ENCODE measurements around the gene XPO5. TPM values are rescaled to one million over a fixed set of nuclear protein-coding genes. Genes with fewer than 3 reads are reported as not detected.

The XPO5 gene
- 22.0 and 29.8 TPM in 2 replicates for total RNA-seq

DNA sequence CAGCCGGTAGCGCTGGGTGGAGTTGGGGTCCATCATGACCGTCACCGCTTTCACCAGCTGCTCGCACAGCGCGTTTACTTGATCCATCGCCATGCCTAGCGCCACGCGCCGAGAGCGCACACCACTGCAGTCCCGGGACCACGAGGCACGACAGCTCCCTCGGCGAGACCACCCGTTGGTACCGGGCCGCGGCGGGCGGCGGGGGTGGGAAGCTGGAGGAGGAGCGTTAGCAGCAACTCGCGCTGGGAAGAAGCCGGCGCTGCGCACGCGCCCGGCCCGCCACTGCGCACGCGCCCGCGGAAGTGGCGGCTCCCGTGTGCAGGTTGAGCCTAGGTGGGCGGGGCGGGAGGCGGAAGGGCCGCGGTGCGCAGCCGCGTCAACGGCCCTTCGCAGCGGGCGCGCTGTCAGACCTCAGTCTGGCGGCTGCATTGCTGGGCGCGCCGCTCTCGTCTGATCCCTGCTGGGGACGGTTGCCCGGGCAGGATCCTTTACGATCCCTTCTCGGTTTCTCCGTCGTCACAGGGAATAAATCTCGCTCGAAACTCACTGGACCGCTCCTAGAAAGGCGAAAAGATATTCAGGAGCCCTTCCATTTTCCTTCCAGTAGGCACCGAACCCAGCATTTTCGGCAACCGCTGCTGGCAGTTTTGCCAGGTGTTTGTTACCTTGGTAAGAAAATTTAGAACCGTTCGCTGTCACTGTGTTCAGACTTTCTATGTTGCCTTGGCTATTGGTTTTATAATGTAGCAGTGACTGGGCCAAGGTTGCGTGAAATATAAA lies at the start of gene XPO5, which contains the start of gene POLH:
Gene XPO5 (minus strand): TSS at position 267 of the 780 bp plus-strand sequence. CDS start 174 bp downstream, at position 93.
Gene POLH (plus strand): TSS at position 414 of the 780 bp plus-strand sequence. CDS start 6,135 bp downstream, outside the sequence.

DNA sequence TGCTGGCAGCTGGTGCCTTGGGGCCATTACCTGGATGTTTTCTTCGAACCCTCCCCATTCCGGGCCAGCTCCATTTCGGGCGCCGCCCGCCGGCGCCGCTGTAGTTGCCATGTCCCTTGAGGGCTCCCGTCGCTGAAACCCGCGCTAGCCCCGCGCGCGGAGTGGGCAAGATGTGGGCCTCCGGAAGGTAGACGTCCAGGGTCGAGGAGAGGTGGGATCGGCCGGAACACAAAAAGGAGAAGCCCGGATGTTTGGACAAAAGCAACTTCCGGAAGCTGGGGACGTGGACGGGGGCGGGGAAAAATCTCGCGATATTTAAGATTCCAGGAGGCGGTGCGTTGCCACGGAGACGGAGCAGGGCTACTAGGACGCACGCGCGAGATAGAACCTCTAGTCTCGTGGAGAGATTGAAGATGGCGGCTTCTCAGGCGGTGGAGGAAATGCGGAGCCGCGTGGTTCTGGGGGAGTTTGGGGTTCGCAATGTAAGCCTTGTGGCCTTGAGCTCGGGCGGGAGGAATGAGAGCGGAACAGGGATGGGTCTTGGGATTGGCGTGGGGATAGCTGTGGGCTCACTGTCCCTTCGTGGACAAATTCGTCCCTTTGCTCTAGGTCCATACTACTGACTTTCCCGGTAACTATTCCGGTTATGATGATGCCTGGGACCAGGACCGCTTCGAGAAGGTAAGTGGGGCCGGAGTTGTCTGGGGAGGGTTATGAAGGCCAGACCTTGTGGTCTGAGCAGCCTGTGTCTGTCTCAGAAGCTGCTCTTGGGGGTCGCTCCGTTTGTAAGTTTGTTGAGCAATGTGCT lies 58.9 kb downstream of the XPO5 start, which contains the start of the genes POLR1C and YIPF3:
Gene POLR1C (plus strand): TSS at position 393 of the 808 bp plus-strand sequence. CDS start 21 bp downstream, at position 414.
Gene YIPF3 (minus strand): TSS at position 230 of the 808 bp plus-strand sequence. CDS start 119 bp downstream, at position 111.

DNA sequence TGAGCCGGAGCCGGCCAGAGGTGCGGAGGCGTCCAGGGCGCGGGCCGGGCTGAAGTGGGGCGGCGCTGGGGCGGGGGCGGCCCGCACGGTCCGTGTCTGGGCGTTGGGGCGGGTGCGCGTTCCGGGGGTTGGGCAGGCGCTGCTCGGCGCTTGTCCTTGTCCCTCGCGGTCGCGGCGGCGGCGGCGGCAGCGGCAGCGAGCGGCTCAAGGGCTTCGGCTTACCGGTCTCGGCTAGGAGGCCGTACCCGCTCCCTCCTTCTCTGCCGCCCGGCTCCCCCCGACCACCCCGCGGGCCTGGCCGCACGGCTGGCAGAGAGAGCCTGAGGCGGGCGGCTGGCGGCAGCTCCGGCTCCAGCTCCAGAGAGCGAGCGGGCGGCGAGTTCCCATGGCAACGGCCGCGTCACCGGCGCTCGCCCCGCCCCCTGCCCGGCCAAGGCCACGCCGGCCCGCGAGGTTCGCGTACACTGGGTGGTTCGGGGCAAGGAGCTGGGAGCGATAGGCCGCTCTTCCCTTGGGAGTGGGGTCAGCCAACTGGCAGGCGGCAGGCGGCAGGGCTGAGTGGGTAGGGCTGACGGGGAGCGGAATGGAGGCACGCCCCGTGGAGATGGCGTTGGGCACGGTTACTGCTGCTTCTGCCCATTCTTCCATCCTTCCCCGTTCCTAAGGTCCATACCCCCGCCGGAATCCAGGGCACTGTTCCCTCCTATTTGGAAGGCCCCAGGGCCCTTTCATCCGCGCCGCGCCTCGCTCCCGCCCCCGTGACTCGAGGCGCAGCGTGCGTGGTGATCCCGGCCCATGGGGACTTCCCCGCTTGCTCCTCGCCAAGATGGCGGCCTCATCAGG lies 65.6 kb downstream of the XPO5 start, which contains the start of gene LRRC73:
Gene LRRC73 (minus strand): TSS at position 363 of the 843 bp plus-strand sequence. CDS start 561 bp downstream, outside the sequence.

DNA sequence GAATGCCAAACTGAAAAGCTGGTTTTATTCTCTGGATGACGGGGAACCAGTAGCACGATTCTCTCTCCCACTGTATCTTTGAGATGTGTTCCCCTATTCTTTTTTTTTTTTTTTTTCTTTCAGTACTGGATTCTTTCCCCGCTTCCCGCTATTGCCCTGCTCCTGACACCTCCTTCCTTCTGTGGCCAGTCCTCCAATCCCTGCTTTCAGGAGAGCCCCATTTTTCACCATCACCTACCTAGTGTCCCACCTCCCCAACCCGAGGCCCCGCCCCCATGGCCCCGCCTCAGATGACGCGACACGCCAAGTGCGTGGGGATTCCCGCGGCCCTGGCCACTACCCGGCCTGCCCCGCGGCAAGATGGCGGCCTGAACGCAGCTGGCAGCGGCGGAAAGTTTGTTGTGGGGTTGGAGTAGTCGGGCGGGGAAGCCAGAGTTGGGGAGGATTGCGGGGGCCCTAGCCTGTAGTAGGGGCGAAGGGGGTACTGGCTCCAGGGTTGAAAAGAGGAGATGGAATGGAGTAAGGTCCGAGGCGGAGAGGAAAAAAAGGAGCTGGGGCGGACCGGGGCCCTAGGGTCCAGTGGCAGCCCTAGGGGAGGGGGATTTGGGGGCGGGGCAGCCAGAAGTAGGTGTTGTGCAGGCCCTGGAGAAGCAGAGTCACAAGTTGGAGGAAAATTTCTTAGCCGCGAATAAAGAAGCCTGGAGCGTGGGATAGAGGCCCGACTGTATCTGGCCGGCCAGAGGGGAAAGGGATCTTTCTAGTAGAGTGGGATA lies 98.4 kb downstream of the XPO5 start, which contains the start of gene TJAP1:
Gene TJAP1 (plus strand): TSS at position 336 of the 773 bp plus-strand sequence. CDS start 21,432 bp downstream, outside the sequence.

Other genes with a start within 250 kb of the XPO5 start
- gene ZNF318, start 206.4 kb downstream of the XPO5 start, total RNA-seq, result 7.0 and 8.2 TPM in 2 replicates
- 17.1 and 19.1 TPM in 2 replicates for gene ABCC10, start 148.5 kb downstream of the XPO5 start, total RNA-seq
- gene DLK2, start 120.5 kb downstream of the XPO5 start, total RNA-seq, result not detected in 2 replicates
- 17.1 and 23.9 TPM in 2 replicates for gene TJAP1, start 98.5 kb downstream of the XPO5 start, total RNA-seq
- gene LRRC73, start 65.7 kb downstream of the XPO5 start, total RNA-seq, result not detected in 2 replicates
- gene YIPF3, start 59.1 kb downstream of the XPO5 start, total RNA-seq, result 102 and 134 TPM in 2 replicates
- 31.4 and 41.6 TPM in 2 replicates for gene POLR1C, start 58.9 kb downstream of the XPO5 start, total RNA-seq
- gene POLH, start 147 bp upstream of the XPO5 start, total RNA-seq, result 27.8 and 28.3 TPM in 2 replicates
- gene GTPBP2, start 53.2 kb upstream of the XPO5 start, total RNA-seq, result 34.8 and 43.2 TPM in 2 replicates
- gene MAD2L1BP, start 59.8 kb upstream of the XPO5 start, total RNA-seq, result 55.9 and 58.4 TPM in 2 replicates
- 0.13 TPM in 1 of 2 replicates, not detected in the other for gene RSPH9, start 69.0 kb upstream of the XPO5 start, total RNA-seq
- 44.9 and 48.6 TPM in 2 replicates for gene MRPS18A, start 111.8 kb upstream of the XPO5 start, total RNA-seq
- 7.6 and 7.8 TPM in 2 replicates for gene VEGFA, start 194.2 kb upstream of the XPO5 start, total RNA-seq

All from mammary microvascular endothelial cell (primary cell).